ENCODE measurements around the gene TMEM108.

- no peak for TF ChIP-seq POLR2A (IDR thresholded peaks at IDR 0.05)
- TF ChIP-seq, protein P1, sequence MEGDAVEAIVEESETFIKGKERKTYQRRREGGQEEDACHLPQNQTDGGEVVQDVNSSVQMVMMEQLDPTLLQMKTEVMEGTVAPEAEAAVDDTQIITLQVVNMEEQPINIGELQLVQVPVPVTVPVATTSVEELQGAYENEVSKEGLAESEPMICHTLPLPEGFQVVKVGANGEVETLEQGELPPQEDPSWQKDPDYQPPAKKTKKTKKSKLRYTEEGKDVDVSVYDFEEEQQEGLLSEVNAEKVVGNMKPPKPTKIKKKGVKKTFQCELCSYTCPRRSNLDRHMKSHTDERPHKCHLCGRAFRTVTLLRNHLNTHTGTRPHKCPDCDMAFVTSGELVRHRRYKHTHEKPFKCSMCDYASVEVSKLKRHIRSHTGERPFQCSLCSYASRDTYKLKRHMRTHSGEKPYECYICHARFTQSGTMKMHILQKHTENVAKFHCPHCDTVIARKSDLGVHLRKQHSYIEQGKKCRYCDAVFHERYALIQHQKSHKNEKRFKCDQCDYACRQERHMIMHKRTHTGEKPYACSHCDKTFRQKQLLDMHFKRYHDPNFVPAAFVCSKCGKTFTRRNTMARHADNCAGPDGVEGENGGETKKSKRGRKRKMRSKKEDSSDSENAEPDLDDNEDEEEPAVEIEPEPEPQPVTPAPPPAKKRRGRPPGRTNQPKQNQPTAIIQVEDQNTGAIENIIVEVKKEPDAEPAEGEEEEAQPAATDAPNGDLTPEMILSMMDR (IDR thresholded peaks at IDR 0.05), result no peak
Measured at GRCh38 chr3:133054586-133054985, 16.4 kb downstream of the TMEM108 start.
